GM21737 (cell line): ENCODE data around the gene RAB11FIP3.

ENCODE experiments used
- ATAC-seq: cut with Tn5 transposase; IDR thresholded peaks from one replicate; pipeline ENCODE4 v1.9.1; 2021; ENCODE audit warnings: mild to moderate bottlenecking, moderate library complexity; ENCODE audit not compliant: unreplicated experiment

The RAB11FIP3 gene

GRCh38 chr16:529012-529575 lies 103.6 kb downstream of the RAB11FIP3 start:
- no peak for ATAC-seq

- ATAC-seq, result no peak
Observed at GRCh38 chr16:530111-530817, 104.8 kb downstream of the RAB11FIP3 start.

- no peak for ATAC-seq
Observed at GRCh38 chr16:531494-532125, 106.2 kb downstream of the RAB11FIP3 start.

DNA sequence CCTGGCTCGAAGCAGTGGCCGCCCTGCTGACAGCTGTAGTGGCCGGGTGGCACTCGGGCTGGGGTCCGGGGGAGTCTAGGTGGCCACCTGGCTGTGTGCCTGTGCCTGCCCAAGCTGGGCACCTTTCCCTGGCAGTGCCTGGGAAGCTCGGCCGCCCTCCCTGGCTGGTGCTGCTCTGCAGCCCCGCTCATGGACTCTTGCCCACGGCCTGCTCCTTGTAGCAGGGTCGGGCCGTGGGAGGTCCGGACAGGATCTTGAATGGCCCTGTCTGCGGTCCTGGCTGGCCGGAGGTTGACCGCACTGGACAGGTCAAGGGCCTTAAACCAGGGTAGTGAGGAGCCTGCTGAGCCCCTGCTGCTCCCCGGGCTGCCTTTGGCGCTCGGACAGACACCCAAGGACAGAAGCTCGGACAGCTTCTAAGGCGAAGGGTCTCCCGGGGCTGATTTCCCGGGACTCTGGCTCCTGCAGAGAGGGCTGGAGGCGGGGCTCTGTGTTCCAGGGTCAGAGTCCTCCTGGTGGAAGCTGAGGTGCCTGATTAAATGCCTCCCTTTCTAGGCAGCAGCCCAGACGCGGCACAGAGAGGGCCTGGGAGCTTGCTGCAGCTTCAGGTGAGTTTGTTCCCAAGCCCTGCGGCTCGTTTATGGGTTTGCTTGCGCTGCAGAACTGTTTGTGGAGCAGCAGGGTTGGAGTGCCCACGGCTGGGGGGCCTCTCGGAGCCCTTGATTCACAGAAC lies 108.1 kb downstream of the RAB11FIP3 start:
- no peak for ATAC-seq

DNA sequence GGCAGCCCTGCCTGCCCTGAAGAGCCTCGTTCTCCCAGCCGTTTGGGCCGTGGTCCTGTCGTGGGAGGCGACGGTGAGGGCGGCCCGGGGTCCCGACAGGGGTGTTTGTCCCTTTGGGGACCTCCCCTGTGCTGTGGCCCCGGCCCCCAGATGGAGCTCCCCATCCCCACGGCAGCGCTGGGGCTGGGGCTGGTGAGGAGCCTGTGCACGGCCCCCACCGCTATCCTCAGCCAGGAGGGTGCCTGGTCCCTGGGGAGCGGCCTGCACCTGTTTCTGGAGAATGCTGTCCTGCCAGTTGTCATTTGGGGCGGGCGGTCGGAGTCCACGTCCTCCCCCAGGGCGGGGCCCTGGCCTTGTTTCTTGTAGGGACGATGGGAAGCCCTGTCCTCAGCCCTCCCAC lies 108.7 kb downstream of the RAB11FIP3 start:
- ATAC-seq, result no peak

- ATAC-seq, result no peak
Observed at GRCh38 chr16:534856-535445, 109.5 kb downstream of the RAB11FIP3 start.

DNA sequence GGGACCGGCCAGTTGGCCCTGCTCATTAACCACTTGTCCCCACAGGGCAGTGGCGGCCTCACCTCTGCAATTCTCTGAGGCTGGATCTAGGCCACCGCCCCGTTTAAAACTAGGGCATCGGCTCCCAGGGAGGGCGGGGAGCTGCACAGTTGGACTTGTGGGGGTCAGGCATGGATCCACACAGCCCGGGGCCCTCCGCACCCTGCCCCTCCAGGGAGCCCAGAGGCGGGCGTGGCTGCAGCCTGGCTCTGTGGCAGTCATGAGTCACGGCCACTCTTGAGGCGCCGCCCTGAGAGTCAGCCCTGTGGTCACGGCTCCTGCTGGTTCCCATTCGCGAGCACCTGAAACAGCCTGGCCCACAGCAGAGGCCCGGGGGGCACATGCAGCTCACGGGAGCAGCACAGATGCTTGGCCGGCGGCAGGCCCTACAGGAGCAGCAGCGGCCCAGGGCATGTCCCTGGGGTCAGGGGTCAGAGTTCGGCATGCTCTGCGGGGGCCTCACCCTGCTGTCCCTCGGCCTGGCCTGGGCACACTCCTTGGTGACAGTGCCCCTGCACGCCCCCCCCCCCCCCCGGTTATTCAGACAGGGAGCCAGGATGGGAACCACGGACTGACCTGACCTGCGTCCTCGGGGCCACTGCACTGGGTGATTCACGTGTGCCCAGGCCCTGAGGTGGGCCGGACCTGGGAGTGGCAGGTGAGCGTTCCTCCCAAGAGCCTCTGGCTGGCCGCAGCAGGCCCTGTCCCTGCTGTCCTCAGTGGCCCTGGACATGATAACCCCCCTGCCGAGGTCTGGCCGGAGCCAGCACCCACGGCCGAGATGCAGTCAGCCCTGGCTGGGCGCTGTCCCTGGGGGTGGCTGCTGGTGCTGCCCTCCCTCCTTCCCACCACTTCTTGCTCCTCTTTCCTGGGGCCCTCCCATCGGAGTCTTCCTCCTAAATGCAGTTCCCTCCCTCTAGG lies 110.3 kb downstream of the RAB11FIP3 start:
- ATAC-seq, result no peak

- no peak for ATAC-seq
Observed at GRCh38 chr16:536746-537145, 111.3 kb downstream of the RAB11FIP3 start.

DNA sequence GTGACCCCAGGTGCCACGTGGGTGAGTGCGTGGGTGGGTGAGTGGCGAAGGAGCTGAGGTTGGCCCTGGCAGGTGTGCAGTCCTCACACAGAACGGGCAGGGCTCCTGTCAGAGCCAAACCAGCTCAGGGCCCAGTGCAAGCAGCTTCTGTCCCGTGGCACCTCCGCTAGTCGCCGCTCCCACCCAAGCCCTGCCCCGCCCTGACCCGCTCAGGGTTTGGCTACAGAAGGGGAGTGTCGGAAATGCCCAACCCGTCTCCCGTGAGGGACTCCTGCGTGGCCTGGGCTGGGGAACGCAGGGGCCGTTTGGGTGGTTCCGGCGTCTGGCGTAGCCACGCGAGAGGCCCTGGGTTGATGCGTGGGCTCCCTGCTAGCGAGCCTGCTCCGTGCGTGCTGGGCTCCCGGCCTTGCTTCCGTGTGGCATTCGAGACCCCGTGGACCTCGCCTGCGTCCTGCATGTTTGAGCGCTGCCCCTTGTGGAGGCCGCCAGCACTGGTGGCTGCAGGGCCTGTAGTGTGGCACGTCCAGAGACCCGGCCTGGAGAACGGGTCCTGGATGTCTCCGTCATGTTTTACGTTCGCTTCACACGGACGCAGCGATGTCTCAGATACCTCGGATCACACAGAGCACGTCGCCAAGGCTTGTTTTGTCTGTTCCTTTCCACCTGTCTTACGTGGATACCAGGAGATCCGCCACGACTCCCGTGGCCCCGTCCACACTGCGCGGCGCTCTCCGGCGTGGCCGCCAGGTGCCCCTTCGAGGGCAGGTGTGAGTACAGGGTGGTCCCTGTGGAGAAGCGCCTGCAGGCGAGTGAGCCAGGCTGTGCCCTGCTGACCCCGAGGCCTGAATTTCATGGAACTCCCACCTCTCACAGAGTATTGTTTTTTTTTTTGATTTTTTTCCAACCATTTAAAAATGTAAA lies 112.2 kb downstream of the RAB11FIP3 start:
- ATAC-seq, result no peak

GRCh38 chr16:539901-540530 lies 114.6 kb downstream of the RAB11FIP3 start:
- no peak for ATAC-seq

DNA sequence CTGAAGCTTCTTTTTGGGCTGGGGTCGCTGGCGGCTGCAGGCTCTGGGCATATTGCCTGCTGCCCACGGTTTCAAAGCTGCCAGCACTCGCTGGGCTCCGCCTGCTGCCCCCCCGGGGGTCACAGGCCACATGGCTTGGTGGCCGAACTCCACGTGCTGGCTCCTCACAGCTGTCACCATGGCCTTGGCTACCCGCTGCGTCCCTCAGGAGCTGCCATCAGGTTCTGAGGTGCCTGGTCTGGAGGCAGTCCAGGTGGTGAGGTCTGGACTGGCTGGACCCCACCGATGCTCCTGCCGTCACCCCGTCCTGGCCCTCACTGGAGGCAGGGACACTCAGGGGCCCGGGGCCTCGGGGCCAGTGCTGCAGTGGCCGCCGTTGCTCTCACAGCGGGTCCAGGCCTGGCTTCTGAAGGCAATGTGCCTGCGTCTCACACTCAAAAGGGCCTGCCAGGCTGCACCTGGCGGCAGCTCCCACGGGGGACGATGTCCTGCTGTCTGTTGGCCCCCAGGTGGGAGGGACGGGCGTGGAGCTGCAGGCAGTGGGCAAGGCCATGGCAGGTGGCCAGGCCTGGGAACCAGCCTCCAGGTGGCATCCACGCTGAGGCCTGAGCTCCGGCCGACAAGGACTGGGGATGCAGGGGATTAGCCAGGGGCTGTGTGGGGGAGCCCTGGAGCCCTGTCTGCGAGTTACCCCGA lies 115.3 kb downstream of the RAB11FIP3 start:
- no peak for ATAC-seq

GRCh38 chr16:543301-544164 lies 118.1 kb downstream of the RAB11FIP3 start:
- ATAC-seq, result no peak

DNA sequence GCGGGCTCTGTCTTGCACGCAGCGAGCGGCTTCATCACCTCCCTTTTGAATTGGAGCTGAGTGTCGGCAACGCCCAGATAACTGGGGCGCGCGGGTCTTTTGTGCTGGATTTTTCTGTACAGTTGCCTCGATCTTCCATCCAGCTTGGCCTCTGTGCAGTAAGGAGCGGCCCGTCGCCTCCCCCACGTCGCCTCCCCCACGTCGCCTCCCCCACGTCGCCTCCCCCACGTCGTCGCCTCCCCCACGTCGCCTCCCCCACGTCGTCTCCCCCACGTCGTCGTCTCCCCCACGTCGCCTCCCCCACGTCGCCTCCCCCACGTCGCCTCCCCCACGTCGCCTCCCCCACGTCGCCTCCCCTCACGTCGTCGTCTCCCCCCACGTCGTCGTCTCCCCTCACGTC lies 119.1 kb downstream of the RAB11FIP3 start:
- no peak for ATAC-seq

DNA sequence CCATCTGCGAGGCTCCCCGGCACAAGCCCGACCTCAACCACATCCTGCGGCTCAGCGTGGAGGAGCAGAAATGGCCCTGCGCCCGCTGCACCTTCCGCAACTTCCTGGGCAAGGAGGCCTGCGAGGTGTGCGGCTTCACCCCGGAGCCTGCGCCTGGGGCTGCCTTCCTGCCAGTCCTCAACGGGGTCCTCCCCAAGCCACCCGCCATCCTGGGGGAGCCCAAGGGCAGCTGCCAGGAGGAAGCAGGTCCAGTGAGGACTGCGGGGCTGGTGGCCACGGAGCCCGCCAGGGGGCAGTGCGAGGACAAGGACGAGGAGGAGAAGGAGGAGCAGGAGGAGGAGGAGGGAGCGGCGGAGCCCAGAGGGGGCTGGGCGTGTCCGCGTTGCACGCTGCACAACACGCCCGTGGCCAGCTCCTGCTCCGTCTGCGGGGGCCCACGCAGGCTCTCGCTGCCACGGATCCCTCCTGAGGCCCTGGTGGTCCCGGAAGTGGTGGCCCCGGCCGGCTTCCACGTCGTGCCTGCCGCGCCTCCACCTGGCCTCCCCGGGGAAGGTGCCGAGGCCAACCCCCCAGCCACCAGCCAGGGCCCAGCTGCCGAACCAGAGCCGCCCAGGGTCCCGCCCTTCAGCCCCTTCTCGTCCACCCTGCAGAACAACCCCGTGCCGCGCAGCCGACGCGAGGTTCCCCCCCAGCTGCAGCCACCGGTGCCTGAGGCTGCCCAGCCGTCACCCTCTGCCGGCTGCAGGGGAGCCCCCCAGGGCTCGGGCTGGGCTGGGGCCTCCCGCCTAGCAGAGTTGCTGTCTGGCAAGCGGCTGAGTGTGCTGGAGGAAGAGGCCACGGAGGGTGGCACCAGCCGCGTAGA lies 121.7 kb downstream of the RAB11FIP3 start:
- ATAC-seq, result no peak

GRCh38 chr16:548586-548985 lies 123.1 kb downstream of the RAB11FIP3 start:
- no peak for ATAC-seq
